Spleen (tissue), 7 donors: ENCODE measurements around the gene MPZL1.

Experiments used
- CTCF ChIP-seq, 11 experiments: fragments of 200-600 bp in 7 of 11; fragments of 450-650 bp in 4 of 11; sonication (generic) in 4 of 11; IDR thresholded peaks in 8 of 11; conservative IDR thresholded peaks in 3 of 11; 1 replicate in 7 of 11; 2 replicates in 4 of 11; pipeline versions ENCODE4 v1.4.0 to v1.8.0; 2016 to 2021; ENCODE audit warnings: antibody characterized with exemption in 11 of 11, inconsistent platforms in 4 of 11, mild to moderate bottlenecking in 1 of 11
- POLR2A ChIP-seq, 3 donors: fragments of 450-650 bp; IDR thresholded peaks; one replicate each; pipeline ENCODE4 v1.5.1; 2017; ENCODE audit warnings: antibody characterized with exemption in 3 of 3, mild to moderate bottlenecking in 1 of 3
- donor health status: DM: no; HTN: no; CAD: no; lungs with moderate emphysema.
- donor health status: DM: no; HTN: no; CAD: no.
- donor health status: DM: no; HTN: no; CAD: no.

- TF ChIP-seq CTCF (IDR thresholded peaks at IDR 0.05 in 8 of 11, conservative IDR thresholded peaks at IDR 0.05 in 3 of 11), result no peak
- no peak for TF ChIP-seq POLR2A (IDR thresholded peaks at IDR 0.05)
Observed at GRCh38 chr1:167786502-167786901, 64.7 kb downstream of the MPZL1 start.
